GM10266 (cell line): Measurements from ENCODE around the gene PRSS12.

ENCODE experiments used
- DNase-seq: peaks from one replicate; pipeline ENCODE4 v3.0.0; 2012; ENCODE audit errors: extremely low spot score
- CTCF ChIP-seq: IDR thresholded peaks from 2 replicates; pipeline ENCODE4 v1.5.1; 2012; ENCODE audit warnings: mild to moderate bottlenecking, low read depth; ENCODE audit not compliant: control insufficient read depth, insufficient read depth; ENCODE audit errors: missing control alignments

Gene PRSS12

GRCh38 chr4:118282692-118283091 lies 70.1 kb downstream of the PRSS12 start:
- no peak for DNase-seq

GRCh38 chr4:118281611-118282442 lies 71.0 kb downstream of the PRSS12 start:
- DNase-seq, result no peak
- no peak for TF ChIP-seq CTCF

More at GRCh38 chr4:118282692-118283091, 70.1 kb downstream of the PRSS12 start:
- no peak for TF ChIP-seq CTCF

GRCh38 chr4:118280501-118281218 lies 72.1 kb downstream of the PRSS12 start:
- TF ChIP-seq CTCF, result peak; percentile 72
- DNase-seq, result no peak

- no peak for DNase-seq
- no peak for TF ChIP-seq CTCF
Observed at GRCh38 chr4:118279920-118280432, 72.8 kb downstream of the PRSS12 start.

GRCh38 chr4:118279328-118279727 lies 73.5 kb downstream of the PRSS12 start:
- DNase-seq, result no peak
- TF ChIP-seq CTCF, result no peak

GRCh38 chr4:118278473-118279274 lies 74.1 kb downstream of the PRSS12 start:
- no peak for TF ChIP-seq CTCF

GRCh38 chr4:118277243-118277642 lies 75.6 kb downstream of the PRSS12 start:
- no peak for DNase-seq
- TF ChIP-seq CTCF, result no peak

More at GRCh38 chr4:118278473-118279274, 74.1 kb downstream of the PRSS12 start:
- peak; percentile 95 for DNase-seq
